SK-N-SH treated with all-trans-retinoic acid at 6 μM for 48 hours (cell line): ENCODE measurements around the gene HSF4.
A peak's percentile ranks its signal among the peaks of the same experiment; 100 is the strongest.

ENCODE experiments used
- ATAC-seq: fragments of 200-7000 bp; cut with Tn5 transposase; 3 replicates; pipeline ENCODE4 v1.9.1; 2020; ENCODE audit warnings: mild to moderate bottlenecking, moderate library complexity
- BACH2 ChIP-seq: fragments of 250-450 bp; sonication (Bioruptor Pico); IDR thresholded peaks from 2 replicates; pipeline ENCODE4 v1.9.0; 2021; ENCODE audit warnings: mild to moderate bottlenecking, borderline replicate concordance
- GLIS3 ChIP-seq: fragments of 250-450 bp; sonication (Bioruptor Pico); IDR thresholded peaks from 2 replicates; pipeline ENCODE4 v1.5.0; 2020; ENCODE audit warnings: mild to moderate bottlenecking, moderate library complexity
- ISL1 ChIP-seq: fragments of 250-450 bp; sonication (Bioruptor Pico); IDR thresholded peaks from 2 replicates; pipeline ENCODE4 v2.1.2; 2022; ENCODE audit warnings: mild to moderate bottlenecking, moderate library complexity
- PPARA ChIP-seq: fragments of 250-450 bp; sonication (Bioruptor Pico); IDR thresholded peaks from 2 replicates; pipeline ENCODE4 v1.5.0; 2020; ENCODE audit warnings: mild to moderate bottlenecking, borderline replicate concordance
- RARB ChIP-seq: fragments of 250-450 bp; sonication (Bioruptor Pico); IDR thresholded peaks from 2 replicates; pipeline ENCODE4 v1.8.0; 2021; ENCODE audit warnings: mild to moderate bottlenecking, moderate library complexity
- TCF4 ChIP-seq: fragments of 250-450 bp; sonication (Bioruptor Pico); IDR thresholded peaks from 2 replicates; pipeline ENCODE4 v1.8.0; 2021; ENCODE audit warnings: mild to moderate bottlenecking, moderate library complexity, borderline replicate concordance
- ZNF70 ChIP-seq: fragments of 450-650 bp; formaldehyde crosslinking; IDR thresholded peaks from 2 replicates; pipeline ENCODE4 v1.5.0; 2020; ENCODE audit warnings: mild to moderate bottlenecking, moderate library complexity
- TF ChIP-seq, protein P1 (sequence below): fragments of 250-450 bp; sonication (Bioruptor Pico); IDR thresholded peaks from 2 replicates; pipeline ENCODE4 v1.8.0; 2020; ENCODE audit warnings: mild to moderate bottlenecking, moderate library complexity, borderline replicate concordance
- TF ChIP-seq, protein P2 (sequence below): fragments of 250-450 bp; sonication (Bioruptor Pico); IDR thresholded peaks from 2 replicates; pipeline ENCODE4 v1.8.0; 2021; ENCODE audit warnings: low read depth, mild to moderate bottlenecking, moderate library complexity, borderline replicate concordance
- TF ChIP-seq, protein P3 (sequence below): fragments of 250-450 bp; sonication (Bioruptor Pico); IDR thresholded peaks from 2 replicates; pipeline ENCODE4 v1.5.0; 2020; ENCODE audit warnings: mild to moderate bottlenecking, moderate library complexity
- TF ChIP-seq, protein P4 (sequence below): fragments of 250-450 bp; sonication (Bioruptor Pico); IDR thresholded peaks from 2 replicates; pipeline ENCODE4 v1.5.1; 2021; ENCODE audit warnings: mild to moderate bottlenecking, moderate library complexity

The HSF4 gene

DNA sequence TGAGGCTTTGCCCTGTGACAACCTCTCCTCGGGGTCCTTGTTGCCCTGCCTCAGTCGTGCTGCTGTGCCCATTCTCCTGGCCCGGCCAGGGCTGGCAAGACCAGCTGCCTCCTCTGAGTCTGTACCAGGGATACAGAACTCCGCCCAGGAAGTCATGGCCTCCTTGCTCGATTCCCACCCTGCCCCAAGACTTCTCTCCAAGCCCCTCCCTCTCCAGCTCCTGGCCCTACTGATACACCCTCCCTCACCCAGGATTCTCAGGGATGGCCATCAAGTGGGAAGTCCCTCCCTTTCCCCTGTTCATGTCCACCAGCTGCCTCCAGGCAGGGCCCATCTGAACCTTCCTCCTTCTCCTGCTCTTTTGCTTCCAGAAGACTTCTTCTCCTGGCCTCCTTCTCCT is 51.2 kb downstream of the HSF4 start:
- TF ChIP-seq BACH2 (CRISPR knock-in tag) (no peak), RARB (CRISPR knock-in tag) (no peak)

DNA sequence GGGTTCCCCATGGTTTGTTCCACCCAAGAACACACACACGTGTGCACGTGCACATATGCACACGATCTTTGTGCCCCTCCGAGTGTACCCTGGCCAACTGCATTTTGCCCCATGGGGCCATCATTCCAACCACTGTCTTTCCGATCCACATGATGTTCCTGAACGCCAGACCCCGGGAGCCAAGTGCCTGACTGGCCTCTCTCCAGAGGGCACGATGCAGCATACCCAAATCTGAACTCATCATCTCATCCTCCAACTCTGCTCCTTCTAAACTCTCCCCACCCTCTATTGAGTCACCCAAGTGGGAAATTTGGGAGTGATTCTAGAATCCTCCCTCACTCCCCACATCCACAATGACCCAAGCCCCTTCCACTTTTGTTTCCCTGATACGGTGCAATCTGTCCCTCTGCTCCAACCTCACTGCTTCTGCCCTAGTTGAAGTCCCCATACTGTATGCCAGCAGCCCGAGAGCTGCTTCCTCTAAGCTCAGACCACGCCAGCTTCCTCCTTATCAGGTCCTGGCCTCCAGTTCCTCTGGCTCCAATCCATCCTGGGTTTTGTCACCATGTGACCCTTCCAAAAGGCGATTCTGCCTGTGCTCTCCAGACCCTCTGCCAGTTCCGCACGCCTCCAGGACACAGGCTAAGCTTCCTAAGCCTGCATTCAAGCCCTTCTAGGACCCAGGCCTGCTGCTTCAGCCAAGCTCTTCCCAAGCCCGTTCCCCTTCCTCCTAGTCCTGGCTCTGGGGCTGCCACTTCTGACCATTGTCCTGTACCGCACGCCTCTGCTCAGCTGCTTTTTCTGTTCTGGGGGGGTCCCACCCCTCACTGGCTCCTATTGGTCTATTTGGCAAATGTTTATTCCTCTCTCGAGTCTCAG is 52.3 kb downstream of the HSF4 start:
- TF ChIP-seq GLIS3 (CRISPR knock-in tag) (no peak), PPARA (CRISPR knock-in tag) (no peak), TCF4 (CRISPR knock-in tag) (no peak), ISL1 (no peak), ZNF70 (no peak)
- TF ChIP-seq, protein P1, sequence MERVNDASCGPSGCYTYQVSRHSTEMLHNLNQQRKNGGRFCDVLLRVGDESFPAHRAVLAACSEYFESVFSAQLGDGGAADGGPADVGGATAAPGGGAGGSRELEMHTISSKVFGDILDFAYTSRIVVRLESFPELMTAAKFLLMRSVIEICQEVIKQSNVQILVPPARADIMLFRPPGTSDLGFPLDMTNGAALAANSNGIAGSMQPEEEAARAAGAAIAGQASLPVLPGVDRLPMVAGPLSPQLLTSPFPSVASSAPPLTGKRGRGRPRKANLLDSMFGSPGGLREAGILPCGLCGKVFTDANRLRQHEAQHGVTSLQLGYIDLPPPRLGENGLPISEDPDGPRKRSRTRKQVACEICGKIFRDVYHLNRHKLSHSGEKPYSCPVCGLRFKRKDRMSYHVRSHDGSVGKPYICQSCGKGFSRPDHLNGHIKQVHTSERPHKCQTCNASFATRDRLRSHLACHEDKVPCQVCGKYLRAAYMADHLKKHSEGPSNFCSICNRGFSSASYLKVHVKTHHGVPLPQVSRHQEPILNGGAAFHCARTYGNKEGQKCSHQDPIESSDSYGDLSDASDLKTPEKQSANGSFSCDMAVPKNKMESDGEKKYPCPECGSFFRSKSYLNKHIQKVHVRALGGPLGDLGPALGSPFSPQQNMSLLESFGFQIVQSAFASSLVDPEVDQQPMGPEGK: no peak
- TF ChIP-seq, protein P2, sequence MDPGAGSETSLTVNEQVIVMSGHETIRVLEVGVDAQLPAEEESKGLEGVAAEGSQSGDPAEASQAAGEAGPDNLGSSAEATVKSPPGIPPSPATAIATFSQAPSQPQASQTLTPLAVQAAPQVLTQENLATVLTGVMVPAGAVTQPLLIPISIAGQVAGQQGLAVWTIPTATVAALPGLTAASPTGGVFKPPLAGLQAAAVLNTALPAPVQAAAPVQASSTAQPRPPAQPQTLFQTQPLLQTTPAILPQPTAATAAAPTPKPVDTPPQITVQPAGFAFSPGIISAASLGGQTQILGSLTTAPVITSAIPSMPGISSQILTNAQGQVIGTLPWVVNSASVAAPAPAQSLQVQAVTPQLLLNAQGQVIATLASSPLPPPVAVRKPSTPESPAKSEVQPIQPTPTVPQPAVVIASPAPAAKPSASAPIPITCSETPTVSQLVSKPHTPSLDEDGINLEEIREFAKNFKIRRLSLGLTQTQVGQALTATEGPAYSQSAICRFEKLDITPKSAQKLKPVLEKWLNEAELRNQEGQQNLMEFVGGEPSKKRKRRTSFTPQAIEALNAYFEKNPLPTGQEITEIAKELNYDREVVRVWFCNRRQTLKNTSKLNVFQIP: no peak
- TF ChIP-seq, protein P3, sequence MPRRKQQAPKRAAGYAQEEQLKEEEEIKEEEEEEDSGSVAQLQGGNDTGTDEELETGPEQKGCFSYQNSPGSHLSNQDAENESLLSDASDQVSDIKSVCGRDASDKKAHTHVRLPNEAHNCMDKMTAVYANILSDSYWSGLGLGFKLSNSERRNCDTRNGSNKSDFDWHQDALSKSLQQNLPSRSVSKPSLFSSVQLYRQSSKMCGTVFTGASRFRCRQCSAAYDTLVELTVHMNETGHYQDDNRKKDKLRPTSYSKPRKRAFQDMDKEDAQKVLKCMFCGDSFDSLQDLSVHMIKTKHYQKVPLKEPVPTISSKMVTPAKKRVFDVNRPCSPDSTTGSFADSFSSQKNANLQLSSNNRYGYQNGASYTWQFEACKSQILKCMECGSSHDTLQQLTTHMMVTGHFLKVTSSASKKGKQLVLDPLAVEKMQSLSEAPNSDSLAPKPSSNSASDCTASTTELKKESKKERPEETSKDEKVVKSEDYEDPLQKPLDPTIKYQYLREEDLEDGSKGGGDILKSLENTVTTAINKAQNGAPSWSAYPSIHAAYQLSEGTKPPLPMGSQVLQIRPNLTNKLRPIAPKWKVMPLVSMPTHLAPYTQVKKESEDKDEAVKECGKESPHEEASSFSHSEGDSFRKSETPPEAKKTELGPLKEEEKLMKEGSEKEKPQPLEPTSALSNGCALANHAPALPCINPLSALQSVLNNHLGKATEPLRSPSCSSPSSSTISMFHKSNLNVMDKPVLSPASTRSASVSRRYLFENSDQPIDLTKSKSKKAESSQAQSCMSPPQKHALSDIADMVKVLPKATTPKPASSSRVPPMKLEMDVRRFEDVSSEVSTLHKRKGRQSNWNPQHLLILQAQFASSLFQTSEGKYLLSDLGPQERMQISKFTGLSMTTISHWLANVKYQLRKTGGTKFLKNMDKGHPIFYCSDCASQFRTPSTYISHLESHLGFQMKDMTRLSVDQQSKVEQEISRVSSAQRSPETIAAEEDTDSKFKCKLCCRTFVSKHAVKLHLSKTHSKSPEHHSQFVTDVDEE (CRISPR knock-in tag): no peak
- TF ChIP-seq, protein P4, sequence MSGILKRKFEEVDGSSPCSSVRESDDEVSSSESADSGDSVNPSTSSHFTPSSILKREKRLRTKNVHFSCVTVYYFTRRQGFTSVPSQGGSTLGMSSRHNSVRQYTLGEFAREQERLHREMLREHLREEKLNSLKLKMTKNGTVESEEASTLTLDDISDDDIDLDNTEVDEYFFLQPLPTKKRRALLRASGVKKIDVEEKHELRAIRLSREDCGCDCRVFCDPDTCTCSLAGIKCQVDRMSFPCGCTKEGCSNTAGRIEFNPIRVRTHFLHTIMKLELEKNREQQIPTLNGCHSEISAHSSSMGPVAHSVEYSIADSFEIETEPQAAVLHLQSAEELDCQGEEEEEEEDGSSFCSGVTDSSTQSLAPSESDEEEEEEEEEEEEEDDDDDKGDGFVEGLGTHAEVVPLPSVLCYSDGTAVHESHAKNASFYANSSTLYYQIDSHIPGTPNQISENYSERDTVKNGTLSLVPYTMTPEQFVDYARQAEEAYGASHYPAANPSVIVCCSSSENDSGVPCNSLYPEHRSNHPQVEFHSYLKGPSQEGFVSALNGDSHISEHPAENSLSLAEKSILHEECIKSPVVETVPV (CRISPR knock-in tag): no peak
- ATAC-seq: peak; percentile 13; the same call in 1 of the 3 replicates

More for the DNA sequence above, 51.2 kb downstream of the HSF4 start:
- ATAC-seq: no peak
